Brain pericyte (primary cell): Measurements from ENCODE around the gene ATP6V1G1.

ENCODE experiments used
- DNase-seq: peaks from one replicate; pipeline ENCODE4 v3.0.0-alpha.2; 2012; ENCODE audit warnings: low read depth, low spot score

The ATP6V1G1 gene

DNA sequence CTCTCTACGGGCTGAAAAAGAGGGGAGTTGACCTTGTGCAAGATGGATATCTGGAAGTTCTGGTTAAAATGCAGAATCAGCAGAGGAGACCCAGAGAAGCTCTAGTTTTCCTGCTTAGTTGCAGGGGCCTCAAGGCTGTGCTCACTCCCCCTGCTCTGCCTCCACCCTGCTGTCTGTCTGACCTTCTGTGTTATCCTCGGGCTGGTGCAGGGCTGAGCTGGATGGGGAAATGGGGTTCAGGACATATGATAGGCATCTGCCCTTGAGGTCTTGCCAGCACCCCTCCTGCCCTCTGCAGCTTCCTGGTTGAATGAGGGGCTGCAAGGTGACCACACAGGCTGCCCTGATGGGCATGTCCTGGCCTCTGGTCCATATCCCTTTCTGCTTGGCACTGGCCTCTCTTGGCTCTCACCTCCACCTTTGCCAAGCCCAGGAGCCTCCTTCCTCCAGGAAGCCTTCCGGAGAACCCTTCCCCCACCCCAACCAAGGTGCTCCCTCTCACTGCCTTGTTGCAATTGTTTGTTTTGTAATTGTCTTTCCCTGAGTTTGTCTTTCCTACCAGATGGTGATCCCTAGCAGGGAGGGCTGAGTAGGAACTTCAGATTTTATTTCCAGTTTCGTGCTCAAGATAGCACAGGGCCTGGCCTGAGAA, 24.8 kb downstream of the ATP6V1G1 start:
- no peak for DNase-seq

DNA sequence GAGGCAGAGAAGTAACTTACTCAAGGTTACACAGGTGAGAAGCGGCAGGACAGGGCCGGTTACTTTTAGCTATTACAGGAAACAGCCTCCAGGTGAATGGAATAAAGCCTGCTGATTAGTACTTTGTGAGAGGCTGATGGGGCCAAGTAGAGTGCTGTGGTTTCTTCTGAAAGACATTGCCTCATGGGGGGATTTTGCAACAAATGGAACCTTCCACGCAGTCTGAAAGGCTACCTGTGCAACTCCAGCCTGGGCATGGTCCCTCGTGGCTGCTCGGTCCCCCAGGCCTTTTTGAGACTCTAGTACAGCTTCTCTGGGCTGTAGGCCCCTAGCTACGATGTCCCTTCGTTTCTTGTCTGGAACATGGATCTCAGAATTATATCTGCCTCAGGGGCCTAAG, 25.5 kb downstream of the ATP6V1G1 start:
- no peak for DNase-seq

DNA sequence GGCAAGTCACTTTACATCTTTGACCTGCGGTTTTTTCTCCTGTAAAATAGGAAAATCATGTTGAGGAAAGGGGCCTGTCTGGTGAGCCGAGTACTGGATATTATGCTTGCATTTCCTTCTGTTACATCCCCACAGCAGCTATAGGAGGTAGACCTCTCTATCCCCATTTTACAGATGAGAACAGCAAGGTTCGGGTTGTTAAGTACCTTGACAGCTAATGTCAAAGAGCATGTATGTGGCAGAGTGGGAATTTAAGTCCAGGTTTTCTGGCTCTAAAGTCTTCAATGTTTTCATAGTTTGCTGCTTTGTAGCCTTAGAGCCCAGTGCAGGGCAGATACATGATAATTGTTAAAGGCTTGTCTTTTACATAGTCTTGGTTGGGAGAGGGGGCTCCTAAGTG, 26.4 kb downstream of the ATP6V1G1 start:
- DNase-seq: no peak

DNA sequence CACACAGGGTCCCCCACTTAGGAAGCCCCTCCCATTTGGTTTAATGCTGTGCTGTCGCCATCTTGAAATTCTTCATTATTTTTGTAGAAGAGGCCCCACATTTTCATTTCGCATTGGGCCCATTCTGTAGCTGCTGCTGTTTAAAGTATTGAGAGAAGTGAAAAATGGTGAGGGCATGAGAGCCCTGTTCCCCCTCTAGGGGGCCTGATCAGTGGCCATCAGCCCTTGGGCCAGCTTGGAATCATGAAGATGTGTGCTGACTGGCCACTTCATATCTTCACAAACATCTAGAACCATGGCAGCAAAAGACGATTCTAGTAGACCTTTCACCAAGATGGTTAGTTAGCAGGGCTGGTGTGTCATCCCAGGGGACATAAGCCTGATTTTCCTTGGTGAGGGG, 26.8 kb downstream of the ATP6V1G1 start:
- no peak for DNase-seq

DNA sequence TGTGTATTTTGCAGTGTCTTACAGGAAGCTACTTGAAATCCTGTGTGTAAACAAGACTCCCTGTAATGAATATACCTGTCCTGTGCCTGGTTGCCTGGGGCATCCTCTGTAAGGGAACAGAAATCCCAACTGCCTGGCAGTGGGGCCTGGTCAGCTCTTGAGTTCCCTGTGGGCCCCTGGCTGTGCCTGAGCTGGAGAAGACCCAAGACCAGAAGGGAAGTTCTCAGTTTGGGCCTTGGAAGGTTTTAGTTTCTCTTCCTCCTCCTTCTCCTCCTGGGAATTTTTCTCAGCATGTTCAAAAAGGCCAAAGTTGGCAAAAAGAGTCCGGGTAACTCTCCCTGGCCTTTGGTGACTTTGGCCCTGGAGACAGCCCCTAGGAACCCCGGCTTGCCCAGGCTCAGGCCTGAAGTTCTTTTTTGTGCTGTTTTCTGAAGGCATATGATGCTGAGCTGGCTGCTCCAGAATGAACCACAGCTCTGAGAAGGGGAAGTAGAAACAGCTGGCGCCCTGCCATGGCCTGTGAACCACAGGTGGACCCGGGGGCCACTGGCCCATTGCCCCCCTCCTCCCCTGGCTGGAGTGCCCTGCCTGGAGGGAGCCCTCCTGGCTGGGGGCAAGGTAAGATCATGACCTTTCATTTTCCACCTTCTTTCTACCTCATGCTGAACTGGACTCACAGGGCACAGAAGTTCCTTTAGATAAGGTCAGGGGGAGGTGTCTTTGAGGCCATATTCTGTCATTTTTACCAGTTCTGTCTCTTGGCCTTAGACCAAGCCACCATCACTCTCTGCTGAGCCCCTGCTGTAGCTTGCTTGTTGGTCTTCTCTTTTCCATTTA, 29.3 kb downstream of the ATP6V1G1 start:
- DNase-seq: no peak

DNA sequence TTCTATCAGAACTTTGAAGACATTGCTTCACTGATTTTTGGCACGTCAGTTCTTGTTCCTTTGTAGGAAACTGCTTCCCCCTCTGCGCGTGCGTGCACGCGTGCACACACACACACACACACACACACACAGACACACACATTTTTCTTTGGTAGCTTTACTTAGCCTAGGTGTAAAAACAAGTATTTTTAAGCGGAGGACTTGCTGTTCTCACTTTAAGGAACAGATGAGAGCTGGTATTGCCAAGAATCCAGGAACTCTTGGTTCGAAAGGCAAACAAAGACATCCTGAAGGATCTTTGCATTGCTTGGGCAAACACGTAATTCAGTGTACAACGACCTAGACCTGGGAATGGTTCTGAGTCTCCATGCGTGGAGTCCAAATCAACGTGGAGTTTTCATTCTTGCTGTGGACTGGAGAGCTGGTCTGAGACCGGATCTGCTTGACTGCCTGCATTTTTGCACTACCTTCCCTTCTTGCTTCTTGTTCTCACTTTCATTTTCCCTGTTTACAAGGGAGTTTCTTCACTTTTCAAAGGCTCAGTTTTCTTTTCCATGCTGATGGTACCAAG, 31.7 kb downstream of the ATP6V1G1 start:
- DNase-seq: no peak

DNA sequence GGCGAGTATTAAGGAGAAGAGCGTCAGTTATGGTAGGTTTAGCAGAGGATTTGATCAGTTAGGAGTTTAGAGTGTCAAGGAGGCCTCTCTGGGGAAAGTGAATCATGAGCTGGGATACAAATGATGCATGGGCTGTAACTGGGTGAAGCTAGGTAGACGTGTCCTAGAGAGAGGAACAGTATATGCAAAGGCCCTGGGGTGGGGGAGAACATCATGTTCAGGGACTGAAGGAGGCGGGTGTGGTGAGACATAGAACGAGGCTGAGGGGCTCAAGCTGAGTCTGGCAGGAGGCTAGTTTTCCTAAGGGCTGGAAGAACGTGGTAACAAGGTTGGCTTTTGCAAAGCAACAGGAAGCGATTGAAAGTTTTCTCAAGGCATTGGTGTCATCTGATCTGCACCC, 34.0 kb downstream of the ATP6V1G1 start:
- no peak for DNase-seq

DNA sequence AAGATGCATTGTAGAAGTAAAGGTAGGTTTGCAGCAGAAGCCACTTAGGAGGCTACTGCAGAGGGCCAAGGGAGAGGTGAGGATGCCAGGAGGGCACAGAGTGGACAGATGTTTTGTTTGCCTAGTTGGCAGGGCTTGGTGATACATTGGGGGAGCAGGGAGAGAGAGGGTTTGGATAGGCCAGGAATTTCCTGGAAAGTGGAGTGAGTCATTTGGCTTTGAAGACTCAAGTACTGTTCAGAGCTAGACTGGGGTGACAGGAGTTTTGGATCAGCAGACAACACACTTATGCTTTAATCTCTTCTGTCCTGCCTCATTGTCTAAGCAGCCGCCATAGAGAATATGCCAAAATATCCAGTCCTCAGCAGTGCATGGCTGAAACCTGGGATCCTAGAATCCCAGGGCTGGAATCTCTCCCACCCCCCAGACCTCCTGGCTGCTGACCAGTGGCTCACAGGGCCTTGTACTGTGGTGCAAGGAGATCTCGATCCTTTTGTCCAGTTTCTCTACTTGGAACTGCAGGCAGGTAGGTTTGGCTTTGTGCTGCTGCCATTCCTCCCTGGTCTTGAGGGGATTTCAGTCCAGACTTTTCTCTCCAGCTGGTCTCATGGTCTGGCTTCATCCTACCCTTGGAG, 34.5 kb downstream of the ATP6V1G1 start:
- DNase-seq: no peak

DNA sequence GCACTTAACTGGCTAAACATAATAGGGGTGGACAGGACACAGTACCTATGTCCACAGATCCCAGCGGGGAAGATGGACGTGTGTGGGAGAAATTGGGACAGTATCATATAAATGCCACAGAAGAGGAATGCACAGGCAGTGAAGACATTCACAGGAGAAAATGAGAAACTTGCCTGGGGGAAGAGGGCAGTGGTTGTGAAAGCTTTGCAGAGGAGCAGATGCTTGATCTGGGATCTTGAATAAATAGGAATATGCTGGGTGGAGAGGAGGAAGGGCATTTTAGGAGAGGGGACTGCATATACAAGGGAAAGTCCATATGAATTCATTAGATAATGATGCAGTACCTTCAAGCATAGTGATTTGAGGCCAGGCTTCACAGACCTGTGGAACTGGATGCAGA, 37.1 kb downstream of the ATP6V1G1 start:
- DNase-seq: no peak

DNA sequence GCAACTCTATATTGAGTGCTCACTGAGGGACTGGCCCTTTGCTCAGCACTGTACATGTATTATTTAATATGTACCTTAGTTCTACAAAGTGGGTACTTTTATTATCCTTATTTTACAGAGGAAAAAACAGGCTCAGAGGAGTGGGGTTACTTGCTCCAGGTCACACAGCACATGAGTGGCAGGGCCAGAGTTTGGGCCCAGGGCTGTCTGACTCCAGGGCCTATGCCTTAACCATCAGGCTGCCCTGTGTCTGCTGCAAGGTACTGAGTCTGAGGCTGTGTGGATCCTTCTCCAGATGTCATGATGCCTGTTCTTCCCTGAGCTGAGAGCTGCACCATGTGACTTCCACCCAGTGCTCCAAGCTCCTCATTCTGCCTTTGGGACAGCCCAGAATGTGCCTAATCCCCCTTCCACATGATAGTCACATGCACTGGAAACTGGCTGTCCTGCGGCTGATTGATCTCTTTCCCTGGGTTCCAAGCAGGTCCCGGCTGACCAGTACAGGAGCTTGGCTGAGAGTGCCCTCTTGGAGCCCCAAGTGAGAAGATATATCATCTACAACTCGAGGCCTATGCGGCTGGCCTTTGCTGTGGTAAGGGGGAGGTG, 38.9 kb downstream of the ATP6V1G1 start:
- DNase-seq: no peak

DNA sequence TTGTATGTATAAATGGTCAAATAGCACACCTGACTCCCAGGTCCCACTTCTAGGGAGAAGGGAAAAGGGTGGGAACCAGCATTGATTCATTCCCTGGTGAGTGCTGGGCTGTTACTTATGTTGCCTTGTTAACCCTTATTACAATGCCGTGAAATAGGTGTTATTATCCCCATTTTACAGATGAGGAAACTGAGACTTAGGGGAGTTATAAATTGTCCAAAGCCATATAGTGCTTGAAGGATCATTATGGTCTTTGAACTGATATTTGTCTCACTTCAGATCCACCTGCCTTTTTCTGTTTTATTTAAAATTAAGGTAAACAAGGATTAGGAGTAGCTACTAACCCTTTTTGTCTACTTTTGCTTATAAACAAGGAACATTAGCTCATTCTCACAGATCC, 40.0 kb downstream of the ATP6V1G1 start:
- DNase-seq: no peak

DNA sequence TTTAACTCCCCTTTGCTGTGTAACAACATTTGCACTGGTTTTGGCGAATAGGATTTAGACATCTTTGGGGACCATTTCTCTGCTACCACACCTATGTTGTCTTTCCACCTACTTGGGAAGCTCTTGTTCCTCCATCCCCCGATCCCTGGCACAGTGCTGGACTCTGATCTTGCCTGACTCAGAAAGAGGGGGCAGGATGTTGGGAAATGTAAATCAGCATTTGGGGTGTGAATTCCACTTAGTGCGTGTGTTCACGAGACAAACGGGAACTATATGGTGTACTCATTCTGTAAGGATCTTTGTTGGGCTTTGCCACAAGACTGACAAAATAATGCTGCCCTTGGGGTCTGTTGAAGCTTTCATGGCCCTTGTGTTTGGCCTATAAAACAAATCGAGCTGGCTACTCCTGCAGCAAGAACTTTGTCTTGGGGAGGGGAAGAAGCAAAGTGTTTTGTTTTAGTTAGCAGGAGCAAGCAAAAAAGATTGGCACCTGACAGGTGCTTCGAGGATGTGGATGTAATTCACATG, 42.1 kb downstream of the ATP6V1G1 start:
- DNase-seq: no peak

DNA sequence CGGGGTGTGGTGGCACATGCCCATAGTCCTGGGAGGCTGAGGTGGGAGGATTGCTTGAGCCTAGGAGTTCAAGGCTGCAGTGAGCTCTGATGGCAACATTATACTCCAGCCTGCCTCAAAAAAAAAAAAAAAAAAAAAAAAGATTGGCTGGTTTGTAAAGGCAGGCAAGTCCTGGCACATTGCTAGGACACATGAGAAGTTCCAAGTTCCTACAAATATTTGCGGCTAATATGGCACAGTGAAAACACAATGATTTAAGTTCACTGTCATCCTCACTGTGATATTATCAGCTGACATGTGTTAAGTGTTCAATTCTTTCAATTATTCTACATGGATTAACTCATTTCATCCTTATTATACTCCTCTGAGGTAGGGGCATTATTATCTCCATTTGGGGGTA, 43.6 kb downstream of the ATP6V1G1 start:
- DNase-seq: no peak

DNA sequence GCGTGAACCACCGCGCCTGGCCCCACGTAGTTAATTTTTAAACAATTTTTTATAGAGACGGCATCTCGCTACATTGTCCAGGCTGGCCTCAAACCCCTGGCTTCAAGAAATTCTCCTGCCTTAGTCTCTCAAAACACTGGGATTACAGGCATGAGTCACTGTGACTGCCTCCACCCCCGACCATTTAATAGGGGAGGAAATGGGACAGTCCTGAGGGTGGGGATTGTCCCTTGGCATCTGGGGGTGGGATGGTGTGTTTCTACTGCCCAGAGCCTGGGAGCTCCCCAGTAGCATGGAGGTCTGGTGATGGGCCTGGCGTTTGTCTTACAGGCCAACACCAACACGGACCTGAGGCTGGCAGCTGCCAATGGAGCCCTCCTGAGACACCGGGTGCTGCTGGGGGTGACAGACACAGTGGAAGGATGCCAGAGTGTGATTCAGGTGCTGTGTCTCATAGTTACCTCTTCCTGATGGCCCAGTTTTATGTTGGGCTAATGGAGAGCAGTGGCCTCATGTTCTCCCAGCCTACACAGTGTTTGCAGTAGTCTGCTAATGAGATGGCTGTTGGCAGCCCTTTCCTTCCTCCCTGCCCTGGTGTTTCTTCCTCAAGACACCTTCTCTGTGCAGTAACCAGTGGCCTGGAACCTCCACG, 46.0 kb downstream of the ATP6V1G1 start:
- DNase-seq: no peak

DNA sequence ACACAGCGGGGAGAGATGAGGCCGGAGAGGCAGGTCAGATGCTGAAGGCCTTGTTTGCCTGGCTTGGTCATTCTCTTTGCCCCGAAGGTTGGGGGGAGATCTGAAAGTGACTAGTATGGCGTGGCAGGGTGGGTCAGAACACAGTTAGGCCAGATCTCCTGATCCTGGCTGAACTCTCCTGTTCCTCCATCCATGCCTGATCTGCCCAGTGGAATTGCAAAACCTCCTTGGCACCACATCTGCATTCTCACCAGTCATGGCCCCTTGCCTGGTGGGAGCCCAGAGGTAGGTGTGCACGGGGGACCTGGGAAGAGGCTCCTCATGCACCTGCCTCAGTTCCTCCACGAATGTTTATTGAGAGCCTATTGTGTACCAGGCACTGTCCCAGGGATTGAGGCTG, 46.8 kb downstream of the ATP6V1G1 start:
- DNase-seq: no peak

DNA sequence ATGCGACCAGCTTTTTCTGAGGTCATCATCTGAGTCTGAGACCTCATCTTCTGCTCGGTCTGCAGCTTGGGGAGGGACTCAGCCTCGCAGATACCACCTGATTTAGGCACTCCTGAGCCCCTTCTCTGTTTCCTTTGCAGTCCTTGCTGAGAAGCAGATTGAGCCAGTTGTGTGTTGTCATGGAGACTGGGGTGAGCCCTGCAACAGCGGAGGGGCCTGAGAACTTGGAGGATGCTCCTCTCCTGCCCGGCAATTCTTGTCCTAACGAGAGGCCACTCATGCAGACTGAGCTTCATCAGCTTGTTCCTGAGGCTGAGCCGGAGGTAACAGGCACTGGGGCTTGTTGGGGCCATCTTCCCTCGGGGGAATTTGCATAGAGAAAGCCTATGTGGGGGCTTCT, 50.8 kb downstream of the ATP6V1G1 start:
- no peak for DNase-seq

DNA sequence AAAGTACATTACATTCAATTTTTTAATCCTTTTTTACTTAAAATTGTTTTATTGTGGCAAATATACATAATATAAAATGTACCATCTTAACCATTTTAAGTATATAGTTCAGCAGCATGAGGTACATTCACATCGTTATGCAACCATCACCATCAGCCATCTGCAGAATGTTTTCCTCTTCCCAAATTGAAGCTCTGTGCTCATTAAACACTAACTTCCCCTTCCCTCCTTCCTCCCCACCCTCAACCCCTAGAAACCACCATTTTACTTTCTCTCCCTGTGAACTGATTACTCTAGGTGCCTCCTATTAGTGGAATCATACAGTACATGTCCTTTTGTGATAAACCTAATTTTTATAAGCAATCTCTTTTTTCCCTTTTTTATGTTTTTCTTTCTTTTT, 54.4 kb downstream of the ATP6V1G1 start:
- no peak for DNase-seq

DNA sequence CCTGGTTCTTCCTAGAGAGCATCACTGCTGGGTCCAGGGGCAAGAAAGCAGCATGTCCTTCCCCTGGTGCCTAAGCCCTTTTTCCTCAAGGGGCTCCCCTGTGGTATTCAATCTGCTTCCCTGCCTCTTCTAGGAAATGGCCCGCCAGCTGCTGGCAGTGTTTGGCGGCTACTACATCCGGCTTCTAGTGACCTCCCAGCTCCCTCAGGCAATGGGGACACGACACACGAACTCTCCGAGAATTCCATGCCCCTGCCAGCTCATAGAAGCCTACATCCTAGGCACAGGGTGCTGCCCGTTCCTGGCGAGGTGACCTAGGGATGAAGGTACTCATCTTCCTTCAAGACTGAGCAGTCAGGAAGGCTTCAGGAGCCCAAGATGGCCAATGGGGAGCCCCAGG, 55.4 kb downstream of the ATP6V1G1 start:
- no peak for DNase-seq

DNA sequence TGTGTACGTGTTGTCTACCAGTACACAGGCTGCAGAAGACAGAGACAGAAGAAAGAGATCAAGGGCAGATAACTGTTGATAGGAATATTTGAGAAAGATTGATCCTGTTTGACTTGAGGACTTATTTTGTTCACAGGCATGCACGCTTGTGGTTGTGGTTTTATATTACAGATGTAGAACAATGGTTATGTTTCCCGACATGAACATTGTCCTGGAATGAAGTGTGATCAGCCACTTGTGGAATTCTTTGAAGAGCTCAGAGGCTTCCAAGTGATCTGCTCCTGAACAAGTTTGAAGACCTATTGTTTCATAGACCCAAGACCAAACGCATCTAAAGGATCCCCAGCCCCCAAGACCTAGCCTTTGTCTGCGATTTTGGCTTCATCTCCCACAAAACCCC, 56.3 kb downstream of the ATP6V1G1 start:
- no peak for DNase-seq
